ENCODE measurements around the gene LNX2. TPM values are rescaled to one million over a fixed set of nuclear protein-coding genes. Genes with fewer than 3 reads are reported as not detected.
A peak's percentile ranks its signal among the peaks of the same experiment; 100 is the strongest.

LNX2 gene
- total RNA-seq, 1 experiment from 2014 or later, result 12.3 TPM

DNA sequence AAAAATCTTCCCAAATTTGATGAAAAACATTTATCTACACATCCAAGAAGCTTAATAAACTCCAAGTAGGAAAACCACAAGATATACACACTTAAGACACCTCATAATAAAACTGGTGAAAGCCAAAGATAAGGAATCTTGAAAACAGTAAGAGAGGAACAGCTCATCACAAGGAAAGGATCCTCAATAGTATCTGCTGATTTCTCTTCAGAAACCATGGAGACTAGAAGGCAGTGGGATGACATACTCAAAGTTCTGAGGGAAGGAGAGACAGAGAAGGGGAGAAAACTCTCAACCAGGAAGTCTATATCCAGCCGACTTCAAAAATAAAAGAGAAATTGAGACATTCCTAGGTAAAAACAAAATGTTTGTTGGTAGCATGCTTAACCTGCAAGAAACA, 45.7 kb downstream of the LNX2 start:
- intact Hi-C loops (cut with micrococcal nuclease), result no loop called here
- POLR2A ChIA-PET, result interaction anchor here (0.6 to 3.4 kb wide), 3 partner anchors 10 to 46 kb away, joined by 3 to 11 read pairs (median 3); partner anchors contain the start of gene LNX2
- TF ChIP-seq, protein P1, sequence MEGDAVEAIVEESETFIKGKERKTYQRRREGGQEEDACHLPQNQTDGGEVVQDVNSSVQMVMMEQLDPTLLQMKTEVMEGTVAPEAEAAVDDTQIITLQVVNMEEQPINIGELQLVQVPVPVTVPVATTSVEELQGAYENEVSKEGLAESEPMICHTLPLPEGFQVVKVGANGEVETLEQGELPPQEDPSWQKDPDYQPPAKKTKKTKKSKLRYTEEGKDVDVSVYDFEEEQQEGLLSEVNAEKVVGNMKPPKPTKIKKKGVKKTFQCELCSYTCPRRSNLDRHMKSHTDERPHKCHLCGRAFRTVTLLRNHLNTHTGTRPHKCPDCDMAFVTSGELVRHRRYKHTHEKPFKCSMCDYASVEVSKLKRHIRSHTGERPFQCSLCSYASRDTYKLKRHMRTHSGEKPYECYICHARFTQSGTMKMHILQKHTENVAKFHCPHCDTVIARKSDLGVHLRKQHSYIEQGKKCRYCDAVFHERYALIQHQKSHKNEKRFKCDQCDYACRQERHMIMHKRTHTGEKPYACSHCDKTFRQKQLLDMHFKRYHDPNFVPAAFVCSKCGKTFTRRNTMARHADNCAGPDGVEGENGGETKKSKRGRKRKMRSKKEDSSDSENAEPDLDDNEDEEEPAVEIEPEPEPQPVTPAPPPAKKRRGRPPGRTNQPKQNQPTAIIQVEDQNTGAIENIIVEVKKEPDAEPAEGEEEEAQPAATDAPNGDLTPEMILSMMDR (IDR thresholded peaks at IDR 0.05; ENCODE audit: unreplicated experiment), result no peak
- H3K27ac Mint-ChIP-seq (ENCODE audit: low read depth, unreplicated experiment), result no peak overlapping the region
- no peaks in the 10 kb centered on the region for H3K27me3 Mint-ChIP-seq (ENCODE audit: insufficient read depth, unreplicated experiment)
- peaks cover 8% of the 10 kb centered on the region for H3K9me3 Mint-ChIP-seq (ENCODE audit: unreplicated experiment)
- DNase-seq (ENCODE audit: unreplicated experiment), result no peak
- no peak overlapping the region for H3K4me3 Mint-ChIP-seq (ENCODE audit: unreplicated experiment)
- CTCF ChIA-PET, result interaction anchor here (0.9 kb wide), 1 partner anchor 9 kb away, joined by 3 read pairs; no protein-coding TSS in a partner anchor
- H3K36me3 Mint-ChIP-seq (ENCODE audit: insufficient read depth, unreplicated experiment), result no peaks in the 10 kb centered on the region
- peaks cover 19% of the 10 kb centered on the region for H3K4me1 Mint-ChIP-seq (ENCODE audit: insufficient read depth, unreplicated experiment)
- no TSS peak for BruUV-seq (replicated peaks)

DNA sequence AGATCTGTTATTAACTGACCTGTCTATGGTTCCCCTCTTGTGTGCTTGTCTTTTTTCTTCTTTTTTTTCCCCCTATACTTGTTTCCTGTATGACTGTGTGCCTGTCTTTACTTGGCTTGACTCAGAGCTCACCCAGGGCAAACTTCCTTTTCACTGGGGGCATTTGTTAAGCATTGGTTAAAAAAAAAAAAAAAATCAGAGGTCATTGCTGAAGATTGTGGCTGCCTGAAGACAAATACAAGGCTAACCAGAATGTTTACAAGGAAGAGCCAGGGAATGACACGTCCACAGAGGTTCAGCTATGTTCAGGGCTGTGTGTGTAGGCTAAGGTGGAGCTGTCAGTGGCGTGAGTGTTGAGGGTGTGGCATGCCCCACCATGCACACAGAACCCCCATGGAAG, 47.1 kb downstream of the LNX2 start:
- intact Hi-C loops (cut with micrococcal nuclease), result no loop called here
- Mint-ChIP-seq H3K27me3 (ENCODE audit: insufficient read depth, unreplicated experiment) (no peaks in the 10 kb centered on the region), H3K9me3 (ENCODE audit: unreplicated experiment) (peaks cover 8% of the 10 kb centered on the region), H3K4me3 (ENCODE audit: unreplicated experiment) (no peak overlapping the region), H3K36me3 (ENCODE audit: insufficient read depth, unreplicated experiment) (peaks cover 6% of the 10 kb centered on the region), H3K27ac (ENCODE audit: low read depth, unreplicated experiment) (peak overlapping the region; percentile 63), H3K4me1 (ENCODE audit: insufficient read depth, unreplicated experiment) (peaks cover 12% of the 10 kb centered on the region)
- POLR2A ChIA-PET, result interaction anchor here (0.7 to 3.4 kb wide), 4 partner anchors 46 to 136 kb away, joined by 3 to 11 read pairs (median 4); partner anchors contain the start of gene LNX2
- CTCF ChIA-PET, result interaction anchor here (0.6 kb wide), 2 partner anchors 203 to 1119 kb away, joined by 3 to 5 read pairs; no protein-coding TSS in a partner anchor
- BruUV-seq (replicated peaks), result no TSS peak
- no peak for DNase-seq (ENCODE audit: unreplicated experiment)
- TF ChIP-seq, protein P1 (IDR thresholded peaks at IDR 0.05; ENCODE audit: unreplicated experiment), result no peak

DNA sequence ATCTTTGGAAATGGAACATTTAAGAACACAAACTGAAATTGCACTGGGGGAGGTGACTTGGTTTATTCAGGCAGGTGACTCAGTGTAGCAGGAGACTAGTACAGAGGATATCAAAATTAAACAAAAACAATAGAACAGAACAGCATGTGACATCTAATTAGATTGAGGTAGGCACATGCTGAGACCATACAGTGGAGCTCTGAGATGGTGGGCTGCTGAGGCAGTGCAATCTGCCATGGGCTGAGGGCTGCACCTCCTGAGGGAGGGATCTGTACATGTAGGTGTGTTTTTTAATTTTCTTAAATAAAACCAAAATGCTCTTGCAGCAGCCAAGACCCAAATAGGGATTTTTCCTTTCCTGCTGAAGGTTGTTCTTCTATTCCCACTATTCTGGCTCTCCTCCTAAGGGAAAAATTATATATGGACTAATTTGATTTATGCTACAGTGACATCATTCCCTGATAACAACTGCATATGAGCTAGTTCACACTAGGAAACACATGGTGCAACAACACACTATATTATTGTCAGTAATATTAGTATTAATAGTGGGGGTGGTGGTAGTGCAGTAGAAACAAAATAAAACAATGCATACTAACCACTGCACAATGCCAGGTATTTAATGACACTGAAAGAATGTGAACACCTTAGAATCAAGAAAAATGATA, 48.0 kb downstream of the LNX2 start:
- BruUV-seq (replicated peaks), result no TSS peak
- ChIA-PET POLR2A (interaction anchor here (0.6 to 3.4 kb wide), 6 partner anchors 47 to 1100 kb away, joined by 3 to 11 read pairs (median 4); partner anchors contain the start of gene LNX2), CTCF (interaction anchor here (0.6 kb wide), 1 partner anchor 203 kb away, joined by 5 read pairs; no protein-coding TSS in a partner anchor)
- peaks cover 12% of the 10 kb centered on the region for H3K4me1 Mint-ChIP-seq (ENCODE audit: insufficient read depth, unreplicated experiment)
- H3K27me3 Mint-ChIP-seq (ENCODE audit: insufficient read depth, unreplicated experiment), result no peaks in the 10 kb centered on the region
- peaks cover 6% of the 10 kb centered on the region for H3K36me3 Mint-ChIP-seq (ENCODE audit: insufficient read depth, unreplicated experiment)
- H3K4me3 Mint-ChIP-seq (ENCODE audit: unreplicated experiment), result no peak overlapping the region
- no peak overlapping the region for H3K27ac Mint-ChIP-seq (ENCODE audit: low read depth, unreplicated experiment)
- TF ChIP-seq, protein P1 (IDR thresholded peaks at IDR 0.05; ENCODE audit: unreplicated experiment), result no peak
- peaks cover 8% of the 10 kb centered on the region for H3K9me3 Mint-ChIP-seq (ENCODE audit: unreplicated experiment)
- DNase-seq (ENCODE audit: unreplicated experiment), result no peak
- intact Hi-C loops (cut with micrococcal nuclease), result no loop called here

DNA sequence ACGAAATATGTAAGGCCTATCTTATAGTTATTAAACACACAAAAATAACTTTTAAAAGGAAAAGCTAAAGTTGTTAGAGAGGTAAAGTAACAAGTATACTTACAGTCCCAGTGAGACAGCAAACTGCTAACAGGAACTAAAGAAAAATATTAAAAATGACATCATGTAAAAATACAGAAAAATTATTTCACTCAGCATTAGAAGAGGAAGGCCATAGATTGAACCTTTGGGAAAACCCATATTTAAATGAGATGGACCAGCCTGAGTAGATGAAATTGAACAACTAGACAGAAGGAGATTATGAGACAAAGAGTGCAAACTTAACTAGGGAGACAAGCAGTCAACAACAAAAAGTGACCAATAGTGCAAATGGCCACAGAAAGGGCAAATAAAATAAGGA, 49.4 kb downstream of the LNX2 start:
- H3K36me3 Mint-ChIP-seq (ENCODE audit: insufficient read depth, unreplicated experiment), result peaks cover 6% of the 10 kb centered on the region
- ChIA-PET CTCF (interaction anchor here (0.5 kb wide), 1 partner anchor 38 kb away, joined by 3 read pairs; no protein-coding TSS in a partner anchor), POLR2A (no interaction called here)
- no peaks in the 10 kb centered on the region for H3K27me3 Mint-ChIP-seq (ENCODE audit: insufficient read depth, unreplicated experiment)
- no peak for DNase-seq (ENCODE audit: unreplicated experiment)
- TF ChIP-seq, protein P1 (IDR thresholded peaks at IDR 0.05; ENCODE audit: unreplicated experiment), result no peak
- intact Hi-C loops (cut with micrococcal nuclease), result no loop called here
- no peak overlapping the region for H3K4me3 Mint-ChIP-seq (ENCODE audit: unreplicated experiment)
- no TSS peak for BruUV-seq (replicated peaks)
- H3K9me3 Mint-ChIP-seq (ENCODE audit: unreplicated experiment), result peaks cover 8% of the 10 kb centered on the region
- H3K27ac Mint-ChIP-seq (ENCODE audit: low read depth, unreplicated experiment), result no peak overlapping the region
- H3K4me1 Mint-ChIP-seq (ENCODE audit: insufficient read depth, unreplicated experiment), result peaks cover 12% of the 10 kb centered on the region

All from MCF 10A (cell line).